HG03159 (cell line): Measurements from ENCODE around the gene DOK6.
A peak's percentile ranks its signal among the peaks of the same experiment; 100 is the strongest.

ENCODE experiments used
- ATAC-seq: cut with Tn5 transposase; IDR thresholded peaks from one replicate; pipeline ENCODE4 v1.9.1; 2021; ENCODE audit warnings: mild to moderate bottlenecking, moderate library complexity; ENCODE audit not compliant: unreplicated experiment

Gene DOK6

GRCh38 chr18:69537183-69537582, 136.5 kb downstream of the DOK6 start:
- ATAC-seq: no peak

- ATAC-seq: no peak
Measured at GRCh38 chr18:69538849-69539248, 138.2 kb downstream of the DOK6 start.

- no peak for ATAC-seq
Measured at GRCh38 chr18:69539404-69539803, 138.7 kb downstream of the DOK6 start.

GRCh38 chr18:69556228-69556627, 155.5 kb downstream of the DOK6 start:
- no peak for ATAC-seq

GRCh38 chr18:69557282-69557681, 156.6 kb downstream of the DOK6 start:
- ATAC-seq: no peak

GRCh38 chr18:69558052-69558451, 157.4 kb downstream of the DOK6 start:
- ATAC-seq: no peak

- no peak for ATAC-seq
Measured at GRCh38 chr18:69559604-69560003, 158.9 kb downstream of the DOK6 start.

- no peak for ATAC-seq
Measured at GRCh38 chr18:69564602-69565001, 163.9 kb downstream of the DOK6 start.

GRCh38 chr18:69567813-69568488, 167.3 kb downstream of the DOK6 start:
- ATAC-seq: no peak

GRCh38 chr18:69569133-69569532, 168.4 kb downstream of the DOK6 start:
- no peak for ATAC-seq

GRCh38 chr18:69574401-69574800, 173.7 kb downstream of the DOK6 start:
- ATAC-seq: no peak

GRCh38 chr18:69580107-69580506, 179.4 kb downstream of the DOK6 start:
- ATAC-seq: peak; percentile 81

- ATAC-seq: no peak
Measured at GRCh38 chr18:69584429-69584828, 183.7 kb downstream of the DOK6 start.

GRCh38 chr18:69585696-69586095, 185.0 kb downstream of the DOK6 start:
- no peak for ATAC-seq

- ATAC-seq: no peak
Measured at GRCh38 chr18:69586537-69586936, 185.8 kb downstream of the DOK6 start.

- ATAC-seq: no peak
Measured at GRCh38 chr18:69588301-69588700, 187.6 kb downstream of the DOK6 start.

- no peak for ATAC-seq
Measured at GRCh38 chr18:69590150-69590549, 189.5 kb downstream of the DOK6 start.

- no peak for ATAC-seq
Measured at GRCh38 chr18:69596345-69596744, 195.7 kb downstream of the DOK6 start.

GRCh38 chr18:69597561-69597960, 196.9 kb downstream of the DOK6 start:
- no peak for ATAC-seq

- no peak for ATAC-seq
Measured at GRCh38 chr18:69599377-69599776, 198.7 kb downstream of the DOK6 start.

- ATAC-seq: no peak
Measured at GRCh38 chr18:69612242-69612641, 211.6 kb downstream of the DOK6 start.

- no peak for ATAC-seq
Measured at GRCh38 chr18:69616114-69616513, 215.4 kb downstream of the DOK6 start.

GRCh38 chr18:69617408-69617807, 216.7 kb downstream of the DOK6 start:
- ATAC-seq: no peak
